B cell (primary cell): ENCODE measurements around the gene SERTAD3.

Source experiments
- EZH2 ChIP-seq: IDR thresholded peaks from 2 replicates; pipeline ENCODE4 v1.6.1; 2012; ENCODE audit warnings: borderline replicate concordance, low read depth, mild to moderate bottlenecking, moderate library complexity, low read length; ENCODE audit not compliant: insufficient read depth, poor library complexity, severe bottlenecking
- TF ChIP-seq, protein P1 (sequence below): fragments of 200-600 bp; IDR thresholded peaks from one replicate; pipeline ENCODE4 v1.8.0; 2022; ENCODE audit warnings: antibody characterized with exemption, mild to moderate bottlenecking

DNA sequence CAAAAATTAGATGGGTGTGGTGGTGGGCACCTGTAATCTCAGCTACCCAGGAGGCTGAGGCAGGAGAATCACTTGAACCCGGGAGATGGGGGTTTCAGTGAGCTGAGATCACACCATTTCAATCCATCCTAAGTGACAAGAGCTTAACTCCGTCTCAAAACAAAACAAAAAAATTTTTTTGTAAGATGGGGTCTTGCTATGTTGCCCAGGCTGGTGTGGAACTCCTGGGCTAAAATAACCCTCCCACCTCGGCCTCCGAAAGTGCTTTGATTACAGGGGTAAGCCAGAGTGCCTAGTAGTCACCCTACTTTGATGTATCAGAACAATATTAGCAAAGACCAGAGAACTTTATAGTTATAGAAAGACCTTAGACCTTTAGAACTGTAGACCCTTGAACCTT, 30.6 kb upstream of the SERTAD3 start:
- TF ChIP-seq, protein P1, sequence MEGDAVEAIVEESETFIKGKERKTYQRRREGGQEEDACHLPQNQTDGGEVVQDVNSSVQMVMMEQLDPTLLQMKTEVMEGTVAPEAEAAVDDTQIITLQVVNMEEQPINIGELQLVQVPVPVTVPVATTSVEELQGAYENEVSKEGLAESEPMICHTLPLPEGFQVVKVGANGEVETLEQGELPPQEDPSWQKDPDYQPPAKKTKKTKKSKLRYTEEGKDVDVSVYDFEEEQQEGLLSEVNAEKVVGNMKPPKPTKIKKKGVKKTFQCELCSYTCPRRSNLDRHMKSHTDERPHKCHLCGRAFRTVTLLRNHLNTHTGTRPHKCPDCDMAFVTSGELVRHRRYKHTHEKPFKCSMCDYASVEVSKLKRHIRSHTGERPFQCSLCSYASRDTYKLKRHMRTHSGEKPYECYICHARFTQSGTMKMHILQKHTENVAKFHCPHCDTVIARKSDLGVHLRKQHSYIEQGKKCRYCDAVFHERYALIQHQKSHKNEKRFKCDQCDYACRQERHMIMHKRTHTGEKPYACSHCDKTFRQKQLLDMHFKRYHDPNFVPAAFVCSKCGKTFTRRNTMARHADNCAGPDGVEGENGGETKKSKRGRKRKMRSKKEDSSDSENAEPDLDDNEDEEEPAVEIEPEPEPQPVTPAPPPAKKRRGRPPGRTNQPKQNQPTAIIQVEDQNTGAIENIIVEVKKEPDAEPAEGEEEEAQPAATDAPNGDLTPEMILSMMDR: no peak
- no peak for TF ChIP-seq EZH2
